HCT116 (cell line): Measurements from ENCODE around the gene CPNE9. TPM values are rescaled to one million over a fixed set of nuclear protein-coding genes. Genes with fewer than 3 reads are reported as not detected.

ENCODE experiments used
- ATAC-seq: fragments of 200-7000 bp; cut with Tn5 transposase; 2 replicates; pipeline ENCODE4 v1.9.1; 2020; ENCODE audit warnings: mild to moderate bottlenecking, moderate library complexity
- BruUV-seq: library from RNA; stranded (reverse); fragments of 400-500 nt; replicated peaks from 2 replicates; lab custom pipeline; 2021; lab: Mats Ljungman, UMichigan
- CTCF ChIA-PET: fragments of 300-600 bp; sonication (Branson Sonifier 250); formaldehyde crosslinking; loops from one replicate; lab custom pipeline; 2021; ENCODE audit warnings: antibody characterized with exemption; lab: Charles Lee
- POLR2A ChIA-PET: fragments of 300-600, 350-600 bp; sonication (Branson Sonifier 250); formaldehyde crosslinking; loops from one replicate; lab custom pipeline; 2021; ENCODE audit warnings: antibody characterized with exemption; lab: Charles Lee
- RAD21 ChIA-PET, 2 experiments: fragments of 300-600 bp; sonication (Branson Sonifier 250); formaldehyde crosslinking; loops; one replicate each; lab custom pipeline; 2023; ENCODE audit warnings: low total read pairs in 2 of 2; ENCODE audit not compliant: uncharacterized antibody in 2 of 2, unreplicated experiment in 2 of 2, low non-redundant PET in 1 of 2; lab: Charles Lee
- DNase-seq: peaks from one replicate; pipeline ENCODE4 v3.0.0-alpha.2; 2010; ENCODE audit warnings: low read depth, low spot score
- H2AFZ ChIP-seq: fragments of 200-600 bp; shearing (Covaris generic), sonication (generic); 2 replicates; pipeline ENCODE4 v1.6.1; 2017; ENCODE audit warnings: low read depth, mixed run types, mixed read lengths, antibody characterized with exemption, low read length; ENCODE audit not compliant: poor library complexity, severe bottlenecking
- H3K27ac ChIP-seq: 2 replicates; pipeline ENCODE4 v1.5.1; 2012; ENCODE audit warnings: low read depth, low read length
- H3K27me3 ChIP-seq: fragments of 200-600 bp; sonication (generic); 2 replicates; pipeline ENCODE4 v1.6.1; 2016; ENCODE audit warnings: mixed run types, low read length, mixed read lengths; ENCODE audit not compliant: insufficient read depth
- H3K36me3 ChIP-seq, 2 experiments: fragments of 200-500 bp in 1 of 2; fragments of 200-600 bp in 1 of 2; sonication (Bioruptor generic) in 1 of 2; sonication (generic) in 1 of 2; 2 replicates each; pipeline versions ENCODE4 v1.5.1 to v1.6.1; 2014 to 2016; ENCODE audit warnings: low read length in 2 of 2, inconsistent platforms in 1 of 2, mixed read lengths in 1 of 2, mixed run types in 1 of 2; ENCODE audit not compliant: insufficient read depth in 2 of 2, control insufficient read depth in 1 of 2
- H3K4me1 ChIP-seq, 2 experiments: fragments of 200-600 bp in 1 of 2; sonication (generic) in 1 of 2; 2 replicates each; pipeline versions ENCODE4 v1.5.1 to v1.6.1; 2012 to 2017; ENCODE audit warnings: low read length in 2 of 2, inconsistent platforms in 1 of 2, mild to moderate bottlenecking in 1 of 2, mixed read lengths in 1 of 2, mixed run types in 1 of 2, moderate library complexity in 1 of 2; ENCODE audit not compliant: insufficient read depth in 2 of 2, control insufficient read depth in 1 of 2
- H3K4me2 ChIP-seq: fragments of 200-600 bp; sonication (generic); 2 replicates; pipeline ENCODE4 v1.6.1; 2017; ENCODE audit warnings: mixed run types, low read length, mixed read lengths
- H3K4me3 ChIP-seq, 2 experiments: fragments of 200-600 bp in 1 of 2; sonication (generic) in 1 of 2; replicated peaks in 1 of 2; 2 replicates each; pipeline ENCODE4 v1.5.1; 2011 to 2016; ENCODE audit warnings: low read length in 2 of 2, control low read depth in 1 of 2, low read depth in 1 of 2, mild to moderate bottlenecking in 1 of 2, mixed read lengths in 1 of 2, mixed run types in 1 of 2
- H3K79me2 ChIP-seq: fragments of 200-600 bp; sonication (generic); 2 replicates; pipeline ENCODE4 v1.6.1; 2017; ENCODE audit warnings: mild to moderate bottlenecking, mixed run types, low read length, moderate library complexity, mixed read lengths; ENCODE audit not compliant: insufficient read depth
- H3K9ac ChIP-seq: fragments of 200-600 bp; sonication (generic); 2 replicates; pipeline ENCODE4 v1.6.1; 2016; ENCODE audit warnings: low read length, mixed read lengths
- H3K9me2 ChIP-seq: fragments of 200-600 bp; sonication (generic), shearing (Covaris generic); 2 replicates; pipeline ENCODE4 v1.6.1; 2017; ENCODE audit warnings: mixed run types, mild to moderate bottlenecking, moderate library complexity; ENCODE audit not compliant: insufficient read depth
- H3K9me3 ChIP-seq, 2 experiments: fragments of 200-500 bp in 1 of 2; fragments of 200-600 bp in 1 of 2; sonication (Bioruptor generic) in 1 of 2; sonication (generic) in 1 of 2; 2 replicates each; pipeline ENCODE4 v1.6.1; 2014 to 2017; ENCODE audit warnings: low read length in 2 of 2, mixed read lengths in 2 of 2, inconsistent platforms in 1 of 2, low read depth in 1 of 2, mild to moderate bottlenecking in 1 of 2, mixed run types in 1 of 2, moderate library complexity in 1 of 2; ENCODE audit not compliant: control insufficient read depth in 1 of 2, insufficient read depth in 1 of 2
- H4K20me1 ChIP-seq: fragments of 200-600 bp; sonication (generic), shearing (Covaris generic); 2 replicates; pipeline ENCODE4 v1.6.1; 2017; ENCODE audit warnings: mixed run types, mild to moderate bottlenecking, moderate library complexity; ENCODE audit not compliant: insufficient read depth
- ATF3 ChIP-seq: IDR thresholded peaks from 2 replicates; pipeline ENCODE4 v1.6.1; 2012
- CBX3 ChIP-seq: IDR thresholded peaks from 2 replicates; pipeline ENCODE4 v1.6.1; 2012; ENCODE audit warnings: low read depth
- CEBPB ChIP-seq: IDR thresholded peaks from 2 replicates; pipeline ENCODE4 v1.6.1; 2012; ENCODE audit warnings: low read depth
- EZH2 ChIP-seq: fragments of 200-600 bp; sonication (generic); IDR thresholded peaks from 2 replicates; pipeline ENCODE4 v1.6.1; 2017; ENCODE audit warnings: antibody characterized with exemption, mixed run types
- EZH2phosphoT487 ChIP-seq: fragments of 200-600 bp; IDR thresholded peaks from 2 replicates; pipeline ENCODE4 v1.6.1; 2018; ENCODE audit warnings: antibody characterized with exemption, borderline replicate concordance
- FOSL1 ChIP-seq: IDR thresholded peaks from 2 replicates; pipeline ENCODE4 v1.6.1; 2012; ENCODE audit warnings: low read depth
- JUND ChIP-seq: IDR thresholded peaks from 2 replicates; pipeline ENCODE4 v1.6.1; 2012
- RAD21 ChIP-seq: IDR thresholded peaks from 2 replicates; pipeline ENCODE4 v1.6.1; 2012; ENCODE audit warnings: low read depth, mild to moderate bottlenecking
- SP1 ChIP-seq: IDR thresholded peaks from 2 replicates; pipeline ENCODE4 v1.6.1; 2012; ENCODE audit warnings: low read depth
- SRF ChIP-seq: IDR thresholded peaks from 2 replicates; pipeline ENCODE4 v1.6.1; 2012; ENCODE audit warnings: low read depth
- intact Hi-C: fragments of 100-400 bp; cut with micrococcal nuclease; formaldehyde crosslinking; loops from 2 replicates; pipeline ENCODE4 v1.10.0; 2022
- total RNA-seq: library from RNA; stranded (reverse); gene quantifications from one replicate; pipeline ENCODE4 v1.2.1, GENCODE V29; 2021; ENCODE audit not compliant: unreplicated experiment
- TF ChIP-seq, protein P1 (sequence below): IDR thresholded peaks from 2 replicates; pipeline ENCODE4 v1.6.1; 2012
- TF ChIP-seq, protein P2 (sequence below): IDR thresholded peaks from 2 replicates; pipeline ENCODE4 v1.6.1; 2011; ENCODE audit warnings: mild to moderate bottlenecking, low read length, moderate library complexity; ENCODE audit not compliant: insufficient replicate concordance; ENCODE audit errors: extremely low read depth
- TF ChIP-seq, protein P3 (sequence below), 3 experiments: fragments of 200-600 bp in 1 of 3; sonication (generic) in 1 of 3; IDR thresholded peaks in 2 of 3; conservative IDR thresholded peaks in 1 of 3; 2 replicates each; pipeline ENCODE4 v1.5.1; 2012 to 2017; ENCODE audit warnings: low read depth in 2 of 3, low read length in 2 of 3, antibody characterized with exemption in 1 of 3, borderline replicate concordance in 1 of 3, control low read depth in 1 of 3, mild to moderate bottlenecking in 1 of 3, mixed read lengths in 1 of 3, mixed run types in 1 of 3, moderate library complexity in 1 of 3; ENCODE audit not compliant: insufficient read depth in 1 of 3

CPNE9 gene
- total RNA-seq, 1 experiment from 2014 or later = 0.98 TPM

GRCh38 chr3:9688961-9689360 lies 14.7 kb upstream of the CPNE9 start:
- BruUV-seq = no TSS peak
- Histone ChIP-seq H3K79me2 (no peaks in the 10 kb centered on the region), H3K36me3 (peaks cover 10 to 16% of the 10 kb centered on the region in 2 experiments; a peak in 2 of 4 replicates), H3K9ac (no peak overlapping the region), H3K4me3 (no peak overlapping the region), H4K20me1 (no peaks in the 10 kb centered on the region), H3K4me1 (no peaks in the 10 kb centered on the region), H3K27ac (no peak overlapping the region), H2AFZ (no peak overlapping the region), H3K9me2 (no peaks in the 10 kb centered on the region), H3K4me2 (no peak overlapping the region), H3K27me3 (no peaks in the 10 kb centered on the region), H3K9me3 (no peaks in the 10 kb centered on the region)
- ChIA-PET RAD21 (no interaction called here), POLR2A (no interaction called here), CTCF (no interaction called here)
- TF ChIP-seq, protein P1, sequence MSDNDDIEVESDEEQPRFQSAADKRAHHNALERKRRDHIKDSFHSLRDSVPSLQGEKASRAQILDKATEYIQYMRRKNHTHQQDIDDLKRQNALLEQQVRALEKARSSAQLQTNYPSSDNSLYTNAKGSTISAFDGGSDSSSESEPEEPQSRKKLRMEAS = no peak
- no peak for TF ChIP-seq SRF
- TF ChIP-seq EZH2 = no peak
- no peak for TF ChIP-seq SP1
- TF ChIP-seq, protein P2, sequence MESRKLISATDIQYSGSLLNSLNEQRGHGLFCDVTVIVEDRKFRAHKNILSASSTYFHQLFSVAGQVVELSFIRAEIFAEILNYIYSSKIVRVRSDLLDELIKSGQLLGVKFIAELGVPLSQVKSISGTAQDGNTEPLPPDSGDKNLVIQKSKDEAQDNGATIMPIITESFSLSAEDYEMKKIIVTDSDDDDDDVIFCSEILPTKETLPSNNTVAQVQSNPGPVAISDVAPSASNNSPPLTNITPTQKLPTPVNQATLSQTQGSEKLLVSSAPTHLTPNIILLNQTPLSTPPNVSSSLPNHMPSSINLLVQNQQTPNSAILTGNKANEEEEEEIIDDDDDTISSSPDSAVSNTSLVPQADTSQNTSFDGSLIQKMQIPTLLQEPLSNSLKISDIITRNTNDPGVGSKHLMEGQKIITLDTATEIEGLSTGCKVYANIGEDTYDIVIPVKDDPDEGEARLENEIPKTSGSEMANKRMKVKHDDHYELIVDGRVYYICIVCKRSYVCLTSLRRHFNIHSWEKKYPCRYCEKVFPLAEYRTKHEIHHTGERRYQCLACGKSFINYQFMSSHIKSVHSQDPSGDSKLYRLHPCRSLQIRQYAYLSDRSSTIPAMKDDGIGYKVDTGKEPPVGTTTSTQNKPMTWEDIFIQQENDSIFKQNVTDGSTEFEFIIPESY = no peak
- no peak for TF ChIP-seq FOSL1
- no peak for TF ChIP-seq CEBPB
- TF ChIP-seq JUND = no peak
- TF ChIP-seq, protein P3, sequence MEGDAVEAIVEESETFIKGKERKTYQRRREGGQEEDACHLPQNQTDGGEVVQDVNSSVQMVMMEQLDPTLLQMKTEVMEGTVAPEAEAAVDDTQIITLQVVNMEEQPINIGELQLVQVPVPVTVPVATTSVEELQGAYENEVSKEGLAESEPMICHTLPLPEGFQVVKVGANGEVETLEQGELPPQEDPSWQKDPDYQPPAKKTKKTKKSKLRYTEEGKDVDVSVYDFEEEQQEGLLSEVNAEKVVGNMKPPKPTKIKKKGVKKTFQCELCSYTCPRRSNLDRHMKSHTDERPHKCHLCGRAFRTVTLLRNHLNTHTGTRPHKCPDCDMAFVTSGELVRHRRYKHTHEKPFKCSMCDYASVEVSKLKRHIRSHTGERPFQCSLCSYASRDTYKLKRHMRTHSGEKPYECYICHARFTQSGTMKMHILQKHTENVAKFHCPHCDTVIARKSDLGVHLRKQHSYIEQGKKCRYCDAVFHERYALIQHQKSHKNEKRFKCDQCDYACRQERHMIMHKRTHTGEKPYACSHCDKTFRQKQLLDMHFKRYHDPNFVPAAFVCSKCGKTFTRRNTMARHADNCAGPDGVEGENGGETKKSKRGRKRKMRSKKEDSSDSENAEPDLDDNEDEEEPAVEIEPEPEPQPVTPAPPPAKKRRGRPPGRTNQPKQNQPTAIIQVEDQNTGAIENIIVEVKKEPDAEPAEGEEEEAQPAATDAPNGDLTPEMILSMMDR (IDR thresholded peaks at IDR 0.05 in 2 of 3, conservative IDR thresholded peaks at IDR 0.05 in 1 of 3; ENCODE audit: borderline replicate concordance in 1 of 3, insufficient read depth in 1 of 3, low read depth in 2 of 3, low read length in 2 of 3) = no peak
- TF ChIP-seq EZH2phosphoT487 = no peak
- no peak for TF ChIP-seq ATF3
- TF ChIP-seq RAD21 = no peak
- TF ChIP-seq CBX3 = no peak
- no peak for DNase-seq
- intact Hi-C loops = no loop called here
- ATAC-seq = no peak
